Keratinocyte (primary cell): ENCODE results near the gene P2RX1. TPM values are rescaled to one million over a fixed set of nuclear protein-coding genes. Genes with fewer than 3 reads are reported as not detected.

Experiments
- DNase-seq: peaks from one replicate; pipeline ENCODE4 v3.0.0-alpha.2; 2011; ENCODE audit warnings: low read depth, missing footprints, low spot score
- FAIRE-seq: peaks from 2 replicates; lab custom pipeline; 2011; peaks lifted over from hg19 to GRCh38; lab: Jason Lieb, UNC
- H2AFZ ChIP-seq: 2 replicates; pipeline ENCODE4 v1.6.0; 2012; ENCODE audit warnings: low read length, control low read depth, inconsistent platforms; ENCODE audit not compliant: control insufficient read depth
- H3K27ac ChIP-seq: 2 replicates; pipeline ENCODE4 v1.5.1; 2011; ENCODE audit warnings: low read length; ENCODE audit not compliant: control insufficient read depth, insufficient read depth
- H3K27me3 ChIP-seq: 3 replicates; pipeline ENCODE4 v1.6.0; 2011; ENCODE audit warnings: low read length; ENCODE audit not compliant: control insufficient read depth, insufficient read depth; ENCODE audit errors: extremely low read depth
- H3K36me3 ChIP-seq, 2 experiments: 2 replicates in 1 of 2; 3 replicates in 1 of 2; pipeline ENCODE4 v1.5.1; 2011; ENCODE audit warnings: low read length in 2 of 2, mild to moderate bottlenecking in 1 of 2; ENCODE audit not compliant: control insufficient read depth in 2 of 2, insufficient read depth in 2 of 2; ENCODE audit errors: extremely low read depth in 1 of 2
- H3K4me1 ChIP-seq: 3 replicates; pipeline ENCODE4 v1.5.1; 2011; ENCODE audit warnings: low read length; ENCODE audit not compliant: control insufficient read depth, insufficient read depth; ENCODE audit errors: extremely low read depth
- H3K4me2 ChIP-seq: 3 replicates; pipeline ENCODE4 v1.6.0; 2011; ENCODE audit warnings: low read depth, low read length; ENCODE audit not compliant: control insufficient read depth, insufficient read depth; ENCODE audit errors: extremely low read depth
- H3K4me3 ChIP-seq, 3 experiments: fragments of 200-600 bp in 1 of 3; sonication (generic) in 1 of 3; 2 replicates in 2 of 3; 3 replicates in 1 of 3; pipeline ENCODE4 v1.5.1; 2011 to 2016; ENCODE audit warnings: low read length in 3 of 3, mild to moderate bottlenecking in 3 of 3, control low read depth in 2 of 3, inconsistent platforms in 1 of 3, low read depth in 1 of 3, mixed read lengths in 1 of 3, mixed run types in 1 of 3, moderate library complexity in 1 of 3; ENCODE audit not compliant: control insufficient read depth in 2 of 3, insufficient read depth in 2 of 3; ENCODE audit errors: extremely low read depth in 1 of 3
- H3K79me2 ChIP-seq: 2 replicates; pipeline ENCODE4 v1.6.0; 2012; ENCODE audit warnings: low read length; ENCODE audit not compliant: control insufficient read depth, insufficient read depth
- H3K9ac ChIP-seq: 3 replicates; pipeline ENCODE4 v1.6.0; 2011; ENCODE audit warnings: low read length; ENCODE audit not compliant: control insufficient read depth, insufficient read depth; ENCODE audit errors: extremely low read depth
- H3K9me1 ChIP-seq: 3 replicates; pipeline ENCODE4 v1.6.0; 2011; ENCODE audit warnings: low read length; ENCODE audit not compliant: control insufficient read depth, insufficient read depth; ENCODE audit errors: extremely low read depth
- H3K9me3 ChIP-seq: 2 replicates; pipeline ENCODE4 v1.5.1; 2012; ENCODE audit warnings: low read depth, low read length; ENCODE audit not compliant: control insufficient read depth
- H4K20me1 ChIP-seq: 3 replicates; pipeline ENCODE4 v1.6.0; 2011; ENCODE audit warnings: low read length; ENCODE audit not compliant: control insufficient read depth, insufficient read depth; ENCODE audit errors: extremely low read depth
- EZH2 ChIP-seq: IDR thresholded peaks from one replicate; pipeline ENCODE4 v1.6.1; 2012; ENCODE audit warnings: inconsistent platforms, mild to moderate bottlenecking, low read length, moderate library complexity
- dilution Hi-C: fragments of 300-500 bp; cut with MboI; formaldehyde crosslinking; loops from one replicate; pipeline ENCODE4 v1.7.0; 2020; ENCODE audit warnings: low sequenced_read_pairs; ENCODE audit not compliant: extremely low pct_ligation_motif_present
- polyA plus RNA-seq, 5 experiments: library from polyadenylated mRNA; depleted of rRNA in 3 of 5; stranded (reverse) in 3 of 5; stranded (forward) in 1 of 5; unstranded in 1 of 5; fragments of >200 nt; gene quantifications; 1 replicate in 1 of 5; 2 replicates in 3 of 5; 3 replicates in 1 of 5; pipeline versions ENCODE4 v1.2.1 to v1.2.3, GENCODE V29; 2011 to 2012; ENCODE audit warnings: missing spikeins in 2 of 5, low read depth in 1 of 5, low replicate concordance in 1 of 5
- TF ChIP-seq, protein P1 (sequence below), 3 experiments: IDR thresholded peaks in 1 of 3; conservative IDR thresholded peaks in 1 of 3; optimal IDR thresholded peaks in 1 of 3; 2 replicates in 2 of 3; 3 replicates in 1 of 3; pipeline versions ENCODE3 to v1.5.1; 2011; ENCODE audit warnings: low read length in 3 of 3, mild to moderate bottlenecking in 3 of 3, moderate library complexity in 2 of 3, control low read depth in 1 of 3, inconsistent platforms in 1 of 3; ENCODE audit not compliant: insufficient read depth in 2 of 3; ENCODE audit errors: extremely low read depth in 1 of 3

P2RX1 gene
- polyA plus RNA-seq, 1 donor (not counting 4 experiments of a cell fraction or from before 2014, with no cell fraction given), result not detected

DNA sequence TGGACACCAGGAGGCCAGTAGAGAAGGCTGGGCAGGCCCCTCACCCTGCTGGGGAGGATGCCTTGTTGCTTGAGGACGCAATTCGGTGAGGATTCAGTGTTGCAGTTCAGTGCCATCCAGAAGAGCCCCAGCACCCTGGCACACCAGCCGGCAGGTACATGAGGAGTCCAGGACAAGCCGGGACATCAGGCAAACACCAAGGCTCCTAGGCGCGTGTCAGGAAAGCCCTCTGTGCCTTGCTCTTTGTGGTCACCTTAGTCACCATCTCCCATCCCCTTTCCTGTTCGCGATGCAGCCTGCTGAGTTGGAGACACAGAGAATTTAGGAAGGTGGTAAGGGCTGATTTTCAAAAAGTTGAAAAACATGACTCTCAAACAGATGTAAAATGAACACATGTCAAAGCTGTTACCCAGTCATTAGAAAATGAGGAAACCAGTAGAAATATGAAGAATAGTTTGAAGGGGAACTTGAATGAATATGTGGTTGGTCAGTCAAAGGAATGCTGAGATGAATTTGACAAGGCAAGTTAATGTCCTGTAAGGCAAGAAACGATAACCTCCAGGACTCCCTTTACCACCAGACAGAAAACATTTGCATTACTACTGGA, 67.9 kb downstream of the P2RX1 start:
- Histone ChIP-seq H3K9me3 (no peaks in the 10 kb centered on the region), H3K36me3 (peaks cover 0 to 4% of the 10 kb centered on the region in 2 experiments), H3K9ac (no peak overlapping the region), H3K4me2 (no peak overlapping the region), H3K27me3 (no peaks in the 10 kb centered on the region), H3K4me3 (no peak overlapping the region), H3K9me1 (no peaks in the 10 kb centered on the region), H3K27ac (no peak overlapping the region), H3K4me1 (peaks cover 9% of the 10 kb centered on the region), H2AFZ (no peak overlapping the region), H3K79me2 (peaks cover 25% of the 10 kb centered on the region), H4K20me1 (no peaks in the 10 kb centered on the region)
- FAIRE-seq, result no peak
- DNase-seq, result no peak
- TF ChIP-seq EZH2, result no peak
- TF ChIP-seq, protein P1, sequence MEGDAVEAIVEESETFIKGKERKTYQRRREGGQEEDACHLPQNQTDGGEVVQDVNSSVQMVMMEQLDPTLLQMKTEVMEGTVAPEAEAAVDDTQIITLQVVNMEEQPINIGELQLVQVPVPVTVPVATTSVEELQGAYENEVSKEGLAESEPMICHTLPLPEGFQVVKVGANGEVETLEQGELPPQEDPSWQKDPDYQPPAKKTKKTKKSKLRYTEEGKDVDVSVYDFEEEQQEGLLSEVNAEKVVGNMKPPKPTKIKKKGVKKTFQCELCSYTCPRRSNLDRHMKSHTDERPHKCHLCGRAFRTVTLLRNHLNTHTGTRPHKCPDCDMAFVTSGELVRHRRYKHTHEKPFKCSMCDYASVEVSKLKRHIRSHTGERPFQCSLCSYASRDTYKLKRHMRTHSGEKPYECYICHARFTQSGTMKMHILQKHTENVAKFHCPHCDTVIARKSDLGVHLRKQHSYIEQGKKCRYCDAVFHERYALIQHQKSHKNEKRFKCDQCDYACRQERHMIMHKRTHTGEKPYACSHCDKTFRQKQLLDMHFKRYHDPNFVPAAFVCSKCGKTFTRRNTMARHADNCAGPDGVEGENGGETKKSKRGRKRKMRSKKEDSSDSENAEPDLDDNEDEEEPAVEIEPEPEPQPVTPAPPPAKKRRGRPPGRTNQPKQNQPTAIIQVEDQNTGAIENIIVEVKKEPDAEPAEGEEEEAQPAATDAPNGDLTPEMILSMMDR (optimal IDR thresholded peaks at IDR 0.05 in 1 of 3, IDR thresholded peaks at IDR 0.05 in 1 of 3, conservative IDR thresholded peaks at IDR 0.05 in 1 of 3; ENCODE audit: extremely low read depth in 1 of 3, insufficient read depth in 2 of 3, low read length in 3 of 3), result no peak
- dilution Hi-C loops, result no loop called here

GRCh38 chr17:3847165-3847670, 69.0 kb downstream of the P2RX1 start:
- dilution Hi-C loops, result no loop called here
- H3K9me3 ChIP-seq, result no peaks in the 10 kb centered on the region
- peaks cover 3 to 4% of the 10 kb centered on the region in 2 experiments for H3K36me3 ChIP-seq
- H3K4me2 ChIP-seq, result no peak overlapping the region
- DNase-seq (no peak), FAIRE-seq (no peak)
- no peaks in the 10 kb centered on the region for H3K27me3 ChIP-seq
- H3K4me3 ChIP-seq, result no peak overlapping the region
- peaks cover 9% of the 10 kb centered on the region for H3K4me1 ChIP-seq
- no peaks in the 10 kb centered on the region for H3K9me1 ChIP-seq
- peaks cover 36% of the 10 kb centered on the region for H3K79me2 ChIP-seq
- TF ChIP-seq, protein P1 (optimal IDR thresholded peaks at IDR 0.05 in 1 of 3, IDR thresholded peaks at IDR 0.05 in 1 of 3, conservative IDR thresholded peaks at IDR 0.05 in 1 of 3; ENCODE audit: extremely low read depth in 1 of 3, insufficient read depth in 2 of 3, low read length in 3 of 3), result no peak
- TF ChIP-seq EZH2, result no peak
- peaks cover under 1% of the 10 kb centered on the region for H4K20me1 ChIP-seq
- no peak overlapping the region for H3K27ac ChIP-seq
- H3K9ac ChIP-seq, result no peak overlapping the region
- H2AFZ ChIP-seq, result no peak overlapping the region

Other genes starting within 250 kb of the P2RX1 start
- 105 to 197 TPM (median 126 TPM) in 3 replicates for gene TAX1BP3, start 247.9 kb downstream of the P2RX1 start, polyA plus RNA-seq
- gene EMC6, start 247.7 kb downstream of the P2RX1 start, polyA plus RNA-seq, result 35.4 to 47.4 TPM (median 36.6 TPM) in 3 replicates
- 0.43 to 0.97 TPM (median 0.63 TPM) in 3 replicates for gene P2RX5, start 220.3 kb downstream of the P2RX1 start, polyA plus RNA-seq
- gene HASPIN, start 192.6 kb downstream of the P2RX1 start, polyA plus RNA-seq, result 0.90 to 4.7 TPM (median 3.5 TPM) in 3 replicates
- 45.7 to 66.6 TPM (median 50.8 TPM) in 3 replicates for gene ITGAE, start 115.3 kb downstream of the P2RX1 start, polyA plus RNA-seq
- 13.9 to 22.1 TPM (median 16.8 TPM) in 3 replicates for gene NCBP3, start 70.2 kb downstream of the P2RX1 start, polyA plus RNA-seq
- gene CAMKK1, start 23.4 kb downstream of the P2RX1 start, polyA plus RNA-seq, result 1.8 to 2.6 TPM (median 2.5 TPM) in 3 replicates
- gene ATP2A3, start 48.0 kb upstream of the P2RX1 start, polyA plus RNA-seq, result 0.13 to 0.46 TPM (median 0.21 TPM) in 3 replicates
- gene ZZEF1, start 226.6 kb upstream of the P2RX1 start, polyA plus RNA-seq, result 9.5 to 11.4 TPM (median 10.6 TPM) in 3 replicates
- 7.6 to 15.4 TPM (median 10.9 TPM) in 3 replicates for gene CYB5D2, start 226.7 kb upstream of the P2RX1 start, polyA plus RNA-seq